Measurements from ENCODE around the gene GASK1A.

DNA sequence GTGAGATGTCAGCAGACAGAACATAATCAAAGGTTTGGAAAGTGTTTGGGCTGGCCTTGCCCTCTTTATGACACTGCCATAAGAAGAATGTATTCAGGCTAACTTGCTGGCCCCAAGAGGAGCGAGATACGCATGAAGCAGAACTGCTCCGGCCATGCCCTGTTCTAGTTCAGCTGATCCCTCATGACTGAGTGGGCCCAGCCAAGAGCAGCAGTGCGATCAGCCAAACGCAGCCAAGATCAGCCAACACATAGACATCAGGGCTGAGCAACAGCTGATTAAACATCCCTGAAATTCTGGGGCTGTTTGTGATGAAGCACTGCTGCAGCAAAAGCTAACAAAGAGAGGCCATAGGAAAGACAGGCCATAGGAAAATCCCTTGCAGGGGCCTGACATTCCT lies 102.7 kb downstream of the GASK1A start:
- TF ChIP-seq, protein P1, sequence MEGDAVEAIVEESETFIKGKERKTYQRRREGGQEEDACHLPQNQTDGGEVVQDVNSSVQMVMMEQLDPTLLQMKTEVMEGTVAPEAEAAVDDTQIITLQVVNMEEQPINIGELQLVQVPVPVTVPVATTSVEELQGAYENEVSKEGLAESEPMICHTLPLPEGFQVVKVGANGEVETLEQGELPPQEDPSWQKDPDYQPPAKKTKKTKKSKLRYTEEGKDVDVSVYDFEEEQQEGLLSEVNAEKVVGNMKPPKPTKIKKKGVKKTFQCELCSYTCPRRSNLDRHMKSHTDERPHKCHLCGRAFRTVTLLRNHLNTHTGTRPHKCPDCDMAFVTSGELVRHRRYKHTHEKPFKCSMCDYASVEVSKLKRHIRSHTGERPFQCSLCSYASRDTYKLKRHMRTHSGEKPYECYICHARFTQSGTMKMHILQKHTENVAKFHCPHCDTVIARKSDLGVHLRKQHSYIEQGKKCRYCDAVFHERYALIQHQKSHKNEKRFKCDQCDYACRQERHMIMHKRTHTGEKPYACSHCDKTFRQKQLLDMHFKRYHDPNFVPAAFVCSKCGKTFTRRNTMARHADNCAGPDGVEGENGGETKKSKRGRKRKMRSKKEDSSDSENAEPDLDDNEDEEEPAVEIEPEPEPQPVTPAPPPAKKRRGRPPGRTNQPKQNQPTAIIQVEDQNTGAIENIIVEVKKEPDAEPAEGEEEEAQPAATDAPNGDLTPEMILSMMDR (IDR thresholded peaks at IDR 0.05) = no peak
- TF ChIP-seq POLR2AphosphoS5 (IDR thresholded peaks at IDR 0.05; ENCODE audit: low read depth, low read length) = no peak
